ENCODE data around the gene PALLD. TPM values are rescaled to one million over a fixed set of nuclear protein-coding genes. Genes with fewer than 3 reads are reported as not detected.

Gene PALLD
- total RNA-seq, 1 experiment from 2014 or later: 27.6 TPM

DNA sequence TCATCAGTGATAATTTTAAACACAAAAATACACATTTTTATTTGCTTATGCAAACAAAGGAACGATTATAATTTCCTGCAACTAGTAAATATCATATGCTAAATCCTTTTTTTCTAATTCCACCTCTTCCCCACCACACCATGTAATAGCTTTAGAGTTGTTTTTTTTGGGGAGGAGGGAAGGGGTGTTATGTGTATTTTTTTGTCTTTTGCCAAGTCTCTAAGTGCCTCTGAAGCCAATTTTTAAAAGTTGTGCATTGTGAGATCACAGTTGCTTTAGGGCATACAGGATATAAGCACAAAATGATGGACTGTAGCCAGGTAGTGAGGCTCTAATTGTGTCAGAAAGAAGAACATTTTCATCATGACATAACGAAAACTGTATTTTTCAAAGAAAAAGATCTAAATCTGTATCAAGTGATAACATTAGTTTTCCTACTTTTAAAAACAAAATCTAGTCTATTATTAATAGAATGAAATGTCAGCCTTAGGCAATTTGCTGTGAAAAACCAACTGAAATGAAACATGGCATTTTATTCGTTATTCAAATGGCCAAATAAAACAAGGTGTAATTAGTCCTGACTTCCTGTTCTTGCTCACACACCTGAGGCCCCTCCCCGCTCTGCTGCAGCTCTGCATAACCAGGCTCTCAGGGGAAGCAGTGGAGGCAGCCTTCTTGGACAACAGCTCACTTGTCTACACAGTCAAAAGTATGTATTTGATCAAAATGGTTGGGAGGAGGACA is 157.4 kb downstream of the PALLD start:
- no peaks in the 10 kb centered on the region for H3K36me3 Mint-ChIP-seq (ENCODE audit: insufficient read depth, unreplicated experiment)
- no peak overlapping the region for H3K4me3 Mint-ChIP-seq (ENCODE audit: low read depth, unreplicated experiment)
- CTCF ChIA-PET: no interaction called here

GRCh38 chr4:168654848-168655174 is 158.0 kb downstream of the PALLD start:
- Mint-ChIP-seq H3K4me1 (ENCODE audit: low read depth, unreplicated experiment) (peaks cover 11% of the 10 kb centered on the region), H3K27ac (ENCODE audit: unreplicated experiment) (no peak overlapping the region), H3K36me3 (ENCODE audit: insufficient read depth, unreplicated experiment) (no peaks in the 10 kb centered on the region), H3K27me3 (ENCODE audit: unreplicated experiment) (no peaks in the 10 kb centered on the region), H3K9me3 (ENCODE audit: low read depth, unreplicated experiment) (no peaks in the 10 kb centered on the region), H3K4me3 (ENCODE audit: low read depth, unreplicated experiment) (no peak overlapping the region)
- CTCF ChIA-PET: no interaction called here
- intact Hi-C loops (cut with micrococcal nuclease; ENCODE audit: unreplicated experiment): no loop called here
- BruUV-seq (replicated peaks): no TSS peak
- TF ChIP-seq, protein P1, sequence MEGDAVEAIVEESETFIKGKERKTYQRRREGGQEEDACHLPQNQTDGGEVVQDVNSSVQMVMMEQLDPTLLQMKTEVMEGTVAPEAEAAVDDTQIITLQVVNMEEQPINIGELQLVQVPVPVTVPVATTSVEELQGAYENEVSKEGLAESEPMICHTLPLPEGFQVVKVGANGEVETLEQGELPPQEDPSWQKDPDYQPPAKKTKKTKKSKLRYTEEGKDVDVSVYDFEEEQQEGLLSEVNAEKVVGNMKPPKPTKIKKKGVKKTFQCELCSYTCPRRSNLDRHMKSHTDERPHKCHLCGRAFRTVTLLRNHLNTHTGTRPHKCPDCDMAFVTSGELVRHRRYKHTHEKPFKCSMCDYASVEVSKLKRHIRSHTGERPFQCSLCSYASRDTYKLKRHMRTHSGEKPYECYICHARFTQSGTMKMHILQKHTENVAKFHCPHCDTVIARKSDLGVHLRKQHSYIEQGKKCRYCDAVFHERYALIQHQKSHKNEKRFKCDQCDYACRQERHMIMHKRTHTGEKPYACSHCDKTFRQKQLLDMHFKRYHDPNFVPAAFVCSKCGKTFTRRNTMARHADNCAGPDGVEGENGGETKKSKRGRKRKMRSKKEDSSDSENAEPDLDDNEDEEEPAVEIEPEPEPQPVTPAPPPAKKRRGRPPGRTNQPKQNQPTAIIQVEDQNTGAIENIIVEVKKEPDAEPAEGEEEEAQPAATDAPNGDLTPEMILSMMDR (IDR thresholded peaks at IDR 0.05; ENCODE audit: unreplicated experiment): no peak
- DNase-seq: no peak

More for the DNA sequence above, 157.4 kb downstream of the PALLD start:
- intact Hi-C loops (cut with micrococcal nuclease; ENCODE audit: unreplicated experiment): no loop called here
- TF ChIP-seq, protein P1 (IDR thresholded peaks at IDR 0.05; ENCODE audit: unreplicated experiment): no peak
- Mint-ChIP-seq H3K4me1 (ENCODE audit: low read depth, unreplicated experiment) (peaks cover 11% of the 10 kb centered on the region), H3K27me3 (ENCODE audit: unreplicated experiment) (no peaks in the 10 kb centered on the region), H3K27ac (ENCODE audit: unreplicated experiment) (no peak overlapping the region), H3K9me3 (ENCODE audit: low read depth, unreplicated experiment) (no peaks in the 10 kb centered on the region)
- peak; percentile 51 for DNase-seq
- BruUV-seq (replicated peaks): no TSS peak

DNA sequence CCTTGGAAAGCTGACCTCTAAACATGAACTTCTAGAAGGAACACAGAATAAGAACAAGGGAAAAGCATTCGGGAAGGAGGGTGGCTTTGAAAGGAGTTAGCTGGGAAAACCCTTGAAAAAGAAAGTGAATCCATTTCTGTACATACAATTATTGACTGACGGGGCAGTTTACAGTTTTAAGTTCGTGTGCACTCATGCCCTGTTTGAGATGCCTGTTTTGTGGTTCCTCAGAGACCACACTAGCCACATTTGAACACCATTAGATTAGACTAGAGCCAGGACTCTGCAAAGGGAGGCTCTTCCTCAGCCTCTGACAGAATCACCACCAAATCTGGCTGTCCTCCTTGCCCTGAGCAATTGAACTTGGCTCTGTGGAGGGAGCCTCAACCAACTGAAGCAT is 158.3 kb downstream of the PALLD start:
- no TSS peak for BruUV-seq (replicated peaks)
- H3K27ac Mint-ChIP-seq (ENCODE audit: unreplicated experiment): no peak overlapping the region
- CTCF ChIA-PET: no interaction called here
- TF ChIP-seq, protein P1 (IDR thresholded peaks at IDR 0.05; ENCODE audit: unreplicated experiment): no peak
- no peaks in the 10 kb centered on the region for H3K27me3 Mint-ChIP-seq (ENCODE audit: unreplicated experiment)
- H3K36me3 Mint-ChIP-seq (ENCODE audit: insufficient read depth, unreplicated experiment): no peaks in the 10 kb centered on the region
- intact Hi-C loops (cut with micrococcal nuclease; ENCODE audit: unreplicated experiment): no loop called here
- peaks cover 11% of the 10 kb centered on the region for H3K4me1 Mint-ChIP-seq (ENCODE audit: low read depth, unreplicated experiment)
- H3K9me3 Mint-ChIP-seq (ENCODE audit: low read depth, unreplicated experiment): no peaks in the 10 kb centered on the region
- no peak for DNase-seq
- H3K4me3 Mint-ChIP-seq (ENCODE audit: low read depth, unreplicated experiment): no peak overlapping the region

- Mint-ChIP-seq H3K9me3 (ENCODE audit: low read depth, unreplicated experiment) (no peaks in the 10 kb centered on the region), H3K36me3 (ENCODE audit: insufficient read depth, unreplicated experiment) (no peaks in the 10 kb centered on the region), H3K27me3 (ENCODE audit: unreplicated experiment) (no peaks in the 10 kb centered on the region), H3K4me1 (ENCODE audit: low read depth, unreplicated experiment) (peaks cover 11% of the 10 kb centered on the region), H3K4me3 (ENCODE audit: low read depth, unreplicated experiment) (no peak overlapping the region), H3K27ac (ENCODE audit: unreplicated experiment) (no peak overlapping the region)
- DNase-seq: no peak
- intact Hi-C loops (cut with micrococcal nuclease; ENCODE audit: unreplicated experiment): no loop called here
- BruUV-seq (replicated peaks): no TSS peak
- CTCF ChIA-PET: interaction anchor here (0.6 kb wide), 1 partner anchor 25 kb away, joined by 6 read pairs; no protein-coding TSS in a partner anchor
- TF ChIP-seq, protein P1 (IDR thresholded peaks at IDR 0.05; ENCODE audit: unreplicated experiment): no peak
Measured at GRCh38 chr4:168656055-168656660, 159.3 kb downstream of the PALLD start.

Data from Calu3 (cell line).